Liver (tissue), 3 donors: ENCODE data around the gene KCNJ3.

Experiments used
- ATF3 ChIP-seq: IDR thresholded peaks from 2 replicates; pipeline ENCODE4 v1.6.1; 2016; ENCODE audit warnings: antibody characterized with exemption
- CTCF ChIP-seq: fragments of 150-350 bp; IDR thresholded peaks from 2 replicates; pipeline ENCODE4 v1.5.1; 2017; ENCODE audit warnings: improper control_type of control experiment, low read depth, low read length; ENCODE audit not compliant: missing input control
- EGR1 ChIP-seq, 2 donors: IDR thresholded peaks; 2 replicates each; pipeline ENCODE4 v1.6.1; 2016 to 2018; ENCODE audit warnings: antibody characterized with exemption in 2 of 2, low read depth in 2 of 2
- HNF4A ChIP-seq, 2 donors: conservative IDR thresholded peaks; 2 replicates each; pipeline ENCODE4 v1.6.1; 2016; ENCODE audit warnings: antibody characterized with exemption in 2 of 2, mild to moderate bottlenecking in 2 of 2
- MAX ChIP-seq: IDR thresholded peaks from 2 replicates; pipeline ENCODE4 v1.6.1; 2016; ENCODE audit warnings: antibody characterized with exemption
- RAD21 ChIP-seq, 2 donors: IDR thresholded peaks; 2 replicates each; pipeline ENCODE4 v1.6.1; 2016; ENCODE audit warnings: antibody characterized with exemption in 2 of 2, mild to moderate bottlenecking in 2 of 2
- REST ChIP-seq: IDR thresholded peaks from 2 replicates; pipeline ENCODE4 v1.6.1; 2016; ENCODE audit warnings: antibody characterized with exemption, mild to moderate bottlenecking
- TAF1 ChIP-seq: conservative IDR thresholded peaks from 2 replicates; pipeline ENCODE4 v1.6.1; 2016; ENCODE audit warnings: antibody characterized with exemption, mild to moderate bottlenecking
- donor health status: healthy.
- donor health status: healthy.

GRCh38 chr2:154696369-154696768, 2.1 kb upstream of the KCNJ3 start:
- TF ChIP-seq HNF4A (conservative IDR thresholded peaks at IDR 0.05) (no peak), REST (no peak), CTCF (no peak), ATF3 (no peak), RAD21 (IDR thresholded peaks at IDR 0.05) (peak in 1 of 2 donors; percentile 38), TAF1 (no peak), MAX (no peak), EGR1 (IDR thresholded peaks at IDR 0.05; ENCODE audit: low read depth in 2 of 2) (no peak)
